HTERT RPE-1 (cell line): ENCODE data around the gene TPSB2.
"Not testable (repeated sequence)": the region's sequence is repeated elsewhere in the genome, so short reads cannot be mapped to it uniquely, and the experiment has no call there.

Experiments
- in situ Hi-C: fragments of 300-500 bp; cut with MboI; formaldehyde crosslinking; loops from 4 replicates; pipeline ENCODE4 v1.14.3; 2020; ENCODE audit warnings: low sequenced_read_pairs

Gene TPSB2

DNA sequence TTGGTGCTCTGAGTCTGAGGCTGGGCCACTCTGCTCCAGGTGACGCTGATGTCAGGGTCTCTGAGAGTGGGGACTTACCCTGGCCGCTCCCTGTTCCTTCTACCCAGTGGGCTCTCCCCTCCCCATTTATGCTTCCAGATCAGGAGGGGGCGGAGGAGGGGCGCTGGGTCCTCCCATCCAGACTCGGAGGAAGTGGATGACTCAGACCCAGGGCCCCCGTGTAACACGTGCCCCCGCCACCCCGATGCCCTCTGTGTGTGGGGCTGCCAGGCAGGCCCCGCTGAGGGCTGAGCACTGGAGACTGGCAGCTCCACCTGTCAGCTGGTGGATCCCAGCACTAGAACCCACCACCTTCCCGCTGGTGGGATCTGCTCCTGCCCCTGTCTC lies at the start of gene TPSB2:
TPSB2 (minus strand) TSS at position 101 of the 387 bp plus-strand sequence. CDS start 233 bp downstream, outside the sequence.
- in situ Hi-C loops = not testable (repeated sequence)

DNA sequence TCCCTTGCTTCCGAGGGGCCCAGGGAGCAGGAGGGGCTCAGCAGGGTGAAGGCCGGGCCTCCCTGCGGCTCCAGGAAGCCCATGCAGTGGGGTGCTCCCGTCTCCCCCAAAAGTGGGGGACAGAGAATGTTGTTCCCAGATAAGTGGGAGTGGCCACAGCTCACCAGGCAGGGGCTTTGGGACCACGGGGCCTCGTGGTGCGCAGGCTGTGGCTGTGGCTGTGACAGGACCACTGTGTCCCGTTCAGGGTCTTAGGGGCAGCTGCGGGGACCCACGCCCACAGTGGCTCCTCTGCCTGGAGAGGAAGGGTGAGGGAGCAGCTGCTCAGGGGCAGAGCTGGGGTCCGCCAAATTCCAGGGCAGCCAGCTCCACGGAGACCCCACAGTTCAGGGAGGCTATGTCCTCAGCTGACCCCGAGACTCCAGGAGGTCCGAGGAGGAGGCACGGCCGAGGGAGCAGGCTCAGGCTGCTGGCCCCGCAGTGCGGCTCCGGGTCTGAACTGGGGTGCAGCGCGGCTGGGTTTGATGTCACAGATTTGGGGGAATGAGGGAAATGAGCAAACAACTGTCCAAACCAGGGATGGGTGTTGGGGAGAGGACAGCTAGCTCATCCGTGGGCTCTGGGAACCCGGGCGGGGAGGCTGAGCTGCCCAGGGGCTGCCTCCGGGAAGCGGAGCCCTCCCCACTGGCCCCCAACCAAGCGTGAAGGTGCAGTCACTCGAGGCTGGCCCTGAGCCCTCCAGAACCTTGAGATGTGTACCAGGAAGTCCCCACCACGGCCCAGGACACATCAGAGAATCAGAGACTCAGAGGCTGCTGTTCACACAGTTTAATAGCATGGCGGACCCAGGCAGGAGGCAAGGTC lies 49.3 kb upstream of the TPSB2 start:
- in situ Hi-C loops = no loop called here

DNA sequence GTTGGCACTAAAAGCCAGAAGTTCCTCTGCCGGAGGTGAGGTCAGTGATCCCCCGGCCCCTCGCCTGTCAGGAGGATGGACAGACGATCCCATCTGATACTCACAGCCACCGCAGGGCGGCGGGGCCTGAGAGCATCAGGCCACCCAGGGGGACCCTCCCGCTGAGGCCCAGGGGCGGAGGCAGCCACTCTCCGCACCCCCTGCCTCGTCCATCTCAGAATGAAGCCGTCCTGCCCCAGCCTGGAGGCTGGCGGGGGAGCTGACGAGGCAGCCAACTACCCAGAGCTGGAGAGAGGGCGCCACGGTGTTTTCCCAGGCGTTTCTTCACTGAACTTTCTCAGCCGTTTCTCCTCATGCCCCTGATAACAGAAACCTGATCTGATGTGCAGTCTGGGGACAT lies 48.5 kb upstream of the TPSB2 start:
- in situ Hi-C loops = no loop called here

DNA sequence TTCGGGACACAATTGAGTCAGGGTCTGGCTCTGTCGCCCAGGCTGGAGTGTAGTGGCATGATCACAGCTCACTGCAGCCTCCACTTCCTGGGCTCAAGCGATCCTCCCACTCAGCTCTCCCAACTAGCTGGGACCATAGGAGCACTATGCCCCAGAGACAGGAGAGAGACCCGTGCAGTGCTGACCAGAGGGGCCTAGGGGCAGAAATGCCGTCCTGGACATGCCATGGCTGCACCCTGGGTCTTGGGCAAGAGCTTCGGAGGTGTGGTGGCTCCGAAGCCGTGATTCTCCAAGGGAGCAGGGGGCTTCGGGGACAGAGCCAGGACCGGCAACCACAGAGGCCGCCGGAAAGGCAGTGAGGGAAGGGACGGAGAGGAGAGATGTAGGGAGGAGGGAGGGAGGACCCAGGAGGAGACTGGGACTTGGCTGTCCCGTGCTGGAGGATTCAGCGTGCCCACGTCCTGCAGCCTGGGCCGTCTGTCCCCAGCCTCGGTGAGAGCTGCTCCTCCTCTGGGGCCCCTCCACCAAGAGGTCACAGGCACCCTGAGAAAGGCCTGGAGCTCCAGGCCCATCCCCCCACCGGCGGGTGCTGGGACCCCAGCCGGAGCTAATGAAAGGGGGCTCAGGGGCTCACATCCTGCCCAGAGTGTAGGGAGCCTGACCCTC lies 47.8 kb upstream of the TPSB2 start:
- in situ Hi-C loops = no loop called here

DNA sequence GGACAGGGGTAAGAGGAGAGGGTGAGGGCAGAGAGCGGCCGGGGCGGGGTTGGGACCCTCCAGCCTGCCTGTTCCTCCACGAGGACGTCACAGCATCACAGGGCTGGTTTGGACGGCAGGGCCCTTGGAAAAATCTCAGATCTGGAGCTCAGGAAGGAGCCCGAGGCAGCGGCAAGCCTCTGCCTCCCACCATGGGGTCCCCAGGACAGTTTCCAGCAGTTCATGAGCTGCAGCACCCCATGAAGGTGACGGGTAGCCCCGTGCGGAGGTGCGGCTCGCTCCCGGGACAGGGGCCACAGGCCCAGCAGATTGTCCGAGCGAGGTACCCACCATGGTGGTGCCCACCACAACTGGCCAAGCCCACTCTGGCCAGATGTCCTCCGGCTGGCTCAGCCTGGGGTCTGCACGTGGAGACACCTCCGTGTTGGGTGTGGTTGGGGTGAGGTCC lies 47.2 kb upstream of the TPSB2 start:
- in situ Hi-C loops = no loop called here

DNA sequence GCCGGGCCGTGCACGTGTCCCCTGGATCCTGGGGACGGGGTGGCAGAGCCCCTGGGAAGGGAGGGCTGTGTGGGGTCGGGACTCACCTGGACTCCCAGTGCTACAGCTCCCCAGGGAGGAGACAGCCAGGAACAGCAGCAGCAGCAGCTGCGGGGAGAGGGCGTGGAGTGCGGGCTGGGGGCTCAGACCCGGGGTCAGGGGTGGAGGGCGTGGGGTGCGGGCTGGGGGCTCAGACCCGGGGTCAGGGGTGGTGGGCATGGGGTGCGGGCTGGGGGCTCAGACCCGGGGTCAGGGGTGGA lies 46.5 kb upstream of the TPSB2 start:
- in situ Hi-C loops = no loop called here

DNA sequence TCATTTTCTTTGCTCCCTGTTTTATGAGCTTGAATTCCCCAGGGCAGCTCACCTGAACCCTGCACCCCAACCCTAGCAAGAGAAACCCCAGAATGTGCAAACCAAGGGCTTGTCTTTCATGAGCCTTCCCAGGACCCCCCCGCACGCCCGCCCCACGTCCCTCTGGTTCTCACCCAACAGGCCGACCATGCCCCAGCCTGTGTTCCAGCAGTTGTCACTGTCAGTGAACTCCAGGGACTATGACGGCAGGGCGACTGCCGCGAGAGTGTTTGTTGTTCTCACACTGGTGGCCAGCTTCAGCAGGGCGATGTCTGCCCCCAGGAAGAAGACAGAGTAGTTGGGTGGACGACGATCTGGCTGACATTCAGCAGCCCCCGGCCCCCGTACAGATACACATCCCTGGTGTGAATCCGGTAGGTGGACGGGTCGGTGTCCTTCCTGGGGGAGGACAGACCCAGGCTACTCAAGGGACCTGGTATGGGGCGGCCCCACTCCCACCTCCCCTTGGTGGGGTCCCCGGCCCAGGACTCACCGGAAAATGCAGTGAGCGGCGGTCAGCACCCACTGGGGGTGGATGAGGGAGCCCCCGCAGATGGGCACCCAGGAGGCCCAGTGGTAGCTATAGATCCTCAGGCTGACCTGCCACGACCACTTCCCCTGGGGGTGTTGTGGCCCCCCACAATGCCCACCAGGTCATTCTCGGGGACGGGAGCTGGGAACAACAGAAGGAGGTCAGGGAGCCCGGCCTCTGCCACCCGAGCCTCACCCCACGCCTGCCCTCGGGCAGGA lies 46.0 kb upstream of the TPSB2 start:
- in situ Hi-C loops = no loop called here

DNA sequence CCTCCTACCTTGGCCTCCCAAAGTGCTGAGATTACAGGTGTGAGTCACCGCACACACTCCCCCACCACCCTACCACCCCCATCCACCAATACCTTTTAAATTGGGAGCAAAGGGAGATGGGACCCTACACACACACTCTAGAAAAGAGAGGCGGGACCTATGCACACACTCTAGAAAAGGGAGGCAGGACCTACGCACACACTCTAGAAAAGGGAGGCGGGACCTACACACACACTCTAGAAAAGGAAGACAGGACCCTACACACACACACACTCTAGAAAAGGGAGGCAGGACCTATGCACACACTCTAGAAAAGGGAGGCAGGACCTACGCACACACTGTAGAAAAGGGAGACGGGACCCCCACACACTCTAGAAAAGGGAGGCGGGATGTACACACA lies 44.8 kb upstream of the TPSB2 start:
- in situ Hi-C loops = no loop called here

DNA sequence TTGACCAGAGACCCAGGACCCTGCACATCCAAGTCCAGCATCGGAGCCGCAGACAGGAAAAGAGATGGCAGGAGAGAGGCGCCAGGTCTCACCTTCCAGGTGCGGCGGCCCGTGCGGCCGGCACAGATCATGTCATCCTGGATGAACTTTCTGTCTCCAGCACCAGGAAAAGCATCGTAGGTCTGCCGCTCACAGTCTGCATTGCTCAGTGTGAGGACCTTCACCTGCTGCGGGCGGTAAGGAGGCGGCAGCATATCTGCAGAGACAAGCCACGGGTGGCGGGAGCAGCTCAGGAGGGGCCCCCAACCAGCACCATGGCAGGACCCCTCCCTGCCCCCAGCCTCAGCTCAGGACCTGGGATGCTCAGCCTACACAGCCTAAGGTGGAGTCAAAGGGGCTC lies 43.8 kb upstream of the TPSB2 start:
- in situ Hi-C loops = no loop called here

DNA sequence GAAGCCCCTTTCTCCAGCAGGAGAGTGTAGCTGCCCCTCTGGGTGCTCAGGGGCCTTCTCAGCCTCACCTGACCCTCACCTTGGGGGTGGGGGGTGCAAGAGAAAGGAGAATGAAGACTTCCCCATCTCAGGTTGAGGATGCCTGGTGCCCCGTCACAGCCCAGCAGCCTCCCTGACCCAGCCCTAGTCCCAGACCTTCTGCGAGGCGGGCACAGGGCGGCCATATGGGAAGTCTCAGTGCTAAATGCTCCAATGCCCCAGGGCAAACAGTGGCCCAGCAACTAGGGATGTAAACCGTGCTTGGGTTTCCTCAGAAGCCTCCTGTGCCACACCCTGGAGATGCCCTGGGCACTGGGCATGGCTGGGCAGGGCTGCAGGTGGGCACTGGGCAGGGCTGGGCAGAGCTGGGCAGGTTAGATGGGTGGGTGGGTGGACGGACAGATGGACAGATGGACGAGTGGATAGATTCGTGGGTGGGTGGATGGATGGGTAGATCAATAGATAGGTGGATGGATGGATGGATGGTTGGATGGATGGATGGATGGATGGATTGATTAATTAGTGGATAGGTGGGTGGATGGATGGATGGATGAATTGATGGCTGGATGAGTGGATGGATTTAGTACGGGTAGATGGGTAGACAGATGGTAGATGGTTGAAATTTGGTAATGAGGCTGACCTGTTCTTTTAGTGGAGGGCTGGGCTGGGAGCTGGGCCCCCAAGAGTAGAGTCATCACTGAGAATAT lies 42.6 kb upstream of the TPSB2 start:
- in situ Hi-C loops = no loop called here

DNA sequence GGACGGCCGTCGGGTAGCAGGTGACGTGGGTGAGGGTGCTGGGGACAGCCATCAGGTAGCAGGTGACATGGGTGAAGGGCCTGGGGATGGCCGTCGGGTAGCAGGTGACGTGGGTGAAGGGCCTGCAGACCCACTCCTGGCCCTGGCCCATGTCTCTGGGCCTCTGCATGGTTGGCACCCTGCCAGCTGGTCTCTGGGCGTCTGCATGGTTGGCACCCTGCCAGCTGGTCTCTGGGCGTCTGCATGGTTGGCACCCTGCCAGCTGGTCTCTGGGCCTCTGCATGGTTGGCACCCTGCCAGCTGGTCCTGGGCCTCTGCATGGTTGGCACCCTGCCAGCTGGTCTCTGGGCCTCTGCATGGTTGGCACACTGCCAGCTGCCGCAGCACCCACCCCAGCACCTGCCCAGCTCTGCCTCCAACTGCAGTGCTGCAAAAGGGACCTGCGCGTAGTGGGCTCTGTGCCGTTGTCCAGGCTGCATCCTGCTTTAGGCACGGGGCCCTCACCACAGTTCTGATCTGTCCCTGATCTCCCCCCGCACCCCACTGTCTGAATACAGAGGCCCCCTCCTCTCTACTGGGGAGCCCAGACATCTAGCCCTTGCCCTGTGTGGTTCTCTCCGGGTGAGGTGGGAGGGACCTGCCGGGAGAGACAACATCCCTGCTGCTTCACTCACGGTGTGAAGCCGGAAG lies 41.9 kb upstream of the TPSB2 start:
- in situ Hi-C loops = not testable (repeated sequence)

DNA sequence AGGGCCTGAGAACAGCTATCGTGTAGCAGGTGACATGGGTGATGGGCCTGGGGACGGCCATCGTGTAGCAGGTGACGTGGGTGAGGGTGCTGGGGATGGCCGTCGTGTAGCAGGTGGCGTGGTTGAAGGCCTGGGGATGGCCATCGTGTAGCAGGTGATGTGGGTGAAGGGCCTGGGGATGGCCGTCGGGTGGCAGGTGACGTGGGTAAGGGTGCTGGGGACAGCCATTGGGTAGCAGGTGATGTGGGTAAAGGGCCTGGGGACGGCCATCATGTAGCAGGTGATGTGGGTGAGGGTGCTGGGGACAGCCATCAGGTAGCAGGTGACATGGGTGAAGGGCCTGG lies 41.4 kb upstream of the TPSB2 start:
- in situ Hi-C loops = no loop called here

DNA sequence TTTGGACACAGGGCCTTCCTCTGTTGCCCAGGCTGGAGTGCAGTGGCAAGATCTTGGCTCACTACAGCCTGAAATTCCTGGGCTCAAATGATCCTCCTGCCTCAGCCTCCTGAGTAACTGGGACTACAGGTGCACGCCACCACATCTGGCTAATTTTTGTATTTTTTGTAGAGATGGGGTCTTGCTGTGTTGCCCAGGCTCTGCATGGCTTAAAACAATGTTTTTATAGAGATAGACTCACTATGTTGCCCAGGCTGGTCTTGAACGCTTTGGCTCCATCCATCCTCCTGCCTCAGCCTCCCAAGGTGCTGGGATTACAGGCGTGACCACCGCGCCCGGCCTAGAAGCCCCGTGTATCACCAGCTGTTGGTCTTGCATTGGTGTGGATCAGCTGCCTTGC lies 39.4 kb upstream of the TPSB2 start:
- in situ Hi-C loops = not testable (repeated sequence)

DNA sequence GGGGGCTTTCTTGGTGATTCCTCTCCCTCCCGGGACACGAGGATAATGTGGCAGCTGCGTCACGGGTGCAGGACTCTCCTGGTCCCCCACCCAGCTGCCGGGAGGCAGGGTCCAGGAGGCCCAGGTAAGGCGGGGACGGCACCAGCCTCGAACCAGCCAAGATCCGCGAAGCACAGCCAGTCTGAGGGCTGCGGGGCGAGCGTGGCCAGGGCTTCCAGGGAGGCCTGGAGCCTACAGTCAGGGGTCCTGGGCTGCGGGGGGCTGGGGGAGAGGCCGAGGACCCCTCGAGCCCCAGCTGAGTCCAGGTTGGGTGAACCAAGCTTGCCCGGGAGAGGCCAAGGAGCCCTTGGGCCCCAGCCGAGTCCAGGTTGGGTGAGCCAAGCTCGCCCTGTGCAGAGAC lies 35.8 kb upstream of the TPSB2 start:
- in situ Hi-C loops = no loop called here

DNA sequence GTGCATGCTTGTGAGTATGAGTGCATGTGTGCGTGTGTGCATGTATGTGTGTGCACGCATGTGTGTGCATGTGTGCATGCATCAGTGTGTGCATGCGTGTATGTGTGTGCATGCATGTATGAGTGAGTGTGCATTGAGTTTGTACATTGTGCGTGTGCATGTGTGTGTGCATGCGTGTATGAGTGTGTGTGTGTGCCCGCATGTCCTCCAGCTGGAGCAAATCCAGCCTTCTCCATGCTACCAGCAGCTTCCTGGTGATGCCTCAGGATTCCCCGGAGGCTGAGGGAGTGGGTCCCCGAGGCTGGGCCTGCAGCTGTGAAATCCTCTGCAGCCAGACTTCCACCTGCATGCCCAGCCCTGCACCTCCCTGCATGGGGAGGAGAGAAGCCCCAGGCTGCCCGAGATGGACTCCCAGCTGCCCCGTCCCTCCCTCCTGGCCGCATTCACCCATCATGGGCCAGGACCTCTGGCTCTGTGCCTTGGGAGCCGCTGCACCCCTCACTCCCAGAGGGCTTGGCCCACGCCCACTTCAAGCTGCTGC lies 35.2 kb upstream of the TPSB2 start:
- in situ Hi-C loops = no loop called here

DNA sequence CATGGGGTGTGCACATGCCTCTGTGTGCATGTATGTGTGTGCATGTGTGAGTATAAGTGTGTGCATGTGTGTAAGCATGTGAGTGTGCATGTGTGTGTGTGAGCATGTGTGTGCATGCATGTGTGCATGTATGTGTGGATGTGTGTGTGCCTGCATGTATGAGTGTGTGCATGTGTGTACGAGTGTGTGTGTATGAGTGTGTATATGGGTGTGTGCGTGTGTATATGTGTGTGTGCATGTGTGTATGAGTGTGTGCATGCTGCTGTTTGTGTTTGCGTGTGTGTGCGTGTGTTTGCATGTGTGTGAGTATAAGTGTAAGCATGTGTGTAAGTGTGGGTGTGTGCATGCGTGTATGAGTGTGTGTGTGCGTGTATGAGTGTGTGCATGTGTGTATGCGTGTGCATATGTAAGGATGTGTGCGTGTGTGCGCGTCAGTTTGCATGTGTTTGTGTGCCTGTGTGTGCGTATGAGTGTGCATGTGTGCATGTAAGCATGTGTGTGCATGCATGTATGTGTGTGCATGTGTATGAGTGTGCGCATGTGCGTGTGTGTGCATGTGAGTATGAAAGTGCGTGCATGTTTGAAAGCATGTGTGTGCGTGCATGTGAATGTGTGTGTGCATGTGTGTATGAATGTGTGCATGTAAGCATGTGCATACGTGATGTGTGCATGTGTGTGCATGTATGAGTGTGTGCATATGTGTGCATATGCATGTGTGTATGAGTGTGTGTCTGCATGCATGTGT lies 34.5 kb upstream of the TPSB2 start:
- in situ Hi-C loops = no loop called here

DNA sequence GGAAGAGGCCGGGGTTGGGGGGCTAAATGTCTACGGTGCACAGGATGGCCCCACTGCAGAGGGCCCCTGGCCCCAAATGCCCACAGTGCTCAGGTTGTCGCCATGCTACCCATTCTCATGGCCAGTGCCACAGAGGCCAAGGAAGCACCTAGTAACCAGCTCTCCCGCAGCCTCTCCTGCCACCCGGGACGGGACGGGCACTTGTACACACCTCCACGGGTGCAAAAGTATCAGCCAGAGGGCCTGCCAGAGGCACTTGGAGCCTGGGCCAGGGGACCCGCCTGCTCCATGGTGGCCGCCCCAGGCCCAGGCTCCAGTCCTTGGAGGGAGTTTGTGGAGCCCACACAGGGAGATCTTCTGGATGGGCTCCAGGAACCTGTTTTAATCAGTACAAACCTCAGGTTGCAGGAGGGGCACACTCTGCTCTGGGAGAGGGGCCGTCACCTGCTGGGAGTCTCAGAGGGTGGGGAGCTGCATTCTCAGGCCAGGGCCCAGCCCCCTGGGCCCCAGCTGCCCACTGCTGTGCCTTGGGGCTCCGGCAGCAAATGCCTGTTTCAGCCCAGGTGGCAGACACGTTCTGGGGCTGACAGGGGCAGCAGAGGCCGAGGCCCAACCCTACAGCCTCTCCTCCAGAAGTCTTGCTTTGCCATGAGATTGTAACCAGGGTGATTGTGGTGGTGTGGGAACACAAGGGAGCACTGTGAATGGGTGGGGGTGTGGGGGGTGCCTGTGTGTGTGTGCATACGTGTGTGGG lies 33.8 kb upstream of the TPSB2 start:
- in situ Hi-C loops = no loop called here

DNA sequence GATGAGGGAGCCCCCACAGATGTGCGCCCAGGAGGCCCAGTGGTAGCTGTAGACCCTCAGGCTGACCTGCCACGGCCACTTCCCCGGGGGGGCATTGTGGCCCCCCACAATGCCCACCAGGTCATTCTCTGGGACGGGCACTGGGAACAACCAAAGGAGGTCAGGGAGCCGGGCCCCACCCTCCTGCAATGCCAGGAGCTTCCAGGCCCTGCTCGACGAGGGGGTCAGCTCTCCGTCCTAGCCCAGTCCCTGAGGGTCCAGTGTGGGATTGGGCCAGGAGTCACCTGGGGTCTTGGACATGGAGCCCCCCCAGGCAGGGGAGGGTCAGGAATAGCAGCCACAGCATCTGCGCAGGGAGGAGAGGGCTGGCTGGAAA lies 32.9 kb upstream of the TPSB2 start:
- in situ Hi-C loops = no loop called here
